OCI-LY7 (cell line): ENCODE data around the gene LY6G6F. TPM values are rescaled to one million over a fixed set of nuclear protein-coding genes. Genes with fewer than 3 reads are reported as not detected.

ENCODE experiments used
- BruUV-seq: library from RNA; stranded (reverse); fragments of 400-500 nt; replicated peaks from 2 replicates; lab custom pipeline; 2021; lab: Mats Ljungman, UMichigan
- CTCF ChIA-PET: fragments of 300-600 bp; sonication (Branson Sonifier 250); formaldehyde crosslinking; loops from one replicate; lab custom pipeline; 2022; ENCODE audit warnings: antibody characterized with exemption; ENCODE audit not compliant: unreplicated experiment; lab: Charles Lee
- POLR2A ChIA-PET: fragments of 300-600 bp; sonication (Branson Sonifier 250); formaldehyde crosslinking; loops from one replicate; lab custom pipeline; 2022; ENCODE audit warnings: antibody characterized with exemption; lab: Charles Lee
- DNase-seq: peaks from one replicate; pipeline ENCODE4 v3.0.0-alpha.2; 2015; ENCODE audit warnings: low spot score
- H2AFZ ChIP-seq: fragments of 200-600 bp; sonication (generic), shearing (Covaris generic); 2 replicates; pipeline ENCODE4 v1.6.1; 2014; ENCODE audit warnings: mild to moderate bottlenecking, antibody characterized with exemption, low read length, moderate library complexity
- H3K27ac ChIP-seq: fragments of 200-600 bp; sonication (generic); 2 replicates; pipeline ENCODE4 v1.5.1; 2014; ENCODE audit warnings: mixed run types, low read depth, mild to moderate bottlenecking, moderate library complexity, low read length, inconsistent platforms; ENCODE audit not compliant: poor library complexity, severe bottlenecking
- H3K36me3 ChIP-seq: fragments of 200-600 bp; sonication (generic); 2 replicates; pipeline ENCODE4 v1.6.1; 2014; ENCODE audit warnings: mild to moderate bottlenecking, antibody characterized with exemption, low read length, moderate library complexity, mixed read lengths; ENCODE audit not compliant: insufficient read depth
- H3K4me1 ChIP-seq: fragments of 200-600 bp; sonication (generic); 2 replicates; pipeline ENCODE4 v1.5.1; 2014; ENCODE audit warnings: mild to moderate bottlenecking, low read length; ENCODE audit not compliant: insufficient read depth, poor library complexity, severe bottlenecking
- H3K4me2 ChIP-seq: fragments of 200-600 bp; sonication (generic); 2 replicates; pipeline ENCODE4 v1.6.1; 2014; ENCODE audit warnings: mild to moderate bottlenecking, low read length
- H3K4me3 ChIP-seq: fragments of 200-600 bp; sonication (generic); 2 replicates; pipeline ENCODE4 v1.5.1; 2014; ENCODE audit warnings: mild to moderate bottlenecking, low read depth, low read length; ENCODE audit not compliant: poor library complexity, severe bottlenecking
- H3K79me2 ChIP-seq: fragments of 200-600 bp; sonication (generic); 2 replicates; pipeline ENCODE4 v1.6.1; 2016; ENCODE audit warnings: low read depth, mild to moderate bottlenecking, low read length, moderate library complexity, mixed read lengths; ENCODE audit not compliant: insufficient read depth
- H3K9me2 ChIP-seq: fragments of 200-600 bp; sonication (generic); 2 replicates; pipeline ENCODE4 v1.6.1; 2016; ENCODE audit warnings: mild to moderate bottlenecking, low read length, mixed read lengths; ENCODE audit not compliant: insufficient read depth
- H3K9me3 ChIP-seq: fragments of 200-600 bp; sonication (generic); 2 replicates; pipeline ENCODE4 v1.6.1; 2014; ENCODE audit warnings: mild to moderate bottlenecking, mixed run types, low read length, mixed read lengths
- H4K20me1 ChIP-seq: fragments of 200-600 bp; sonication (generic); 2 replicates; pipeline ENCODE4 v1.6.1; 2014; ENCODE audit warnings: mild to moderate bottlenecking, antibody characterized with exemption, low read length, moderate library complexity, mixed read lengths; ENCODE audit not compliant: insufficient read depth
- CTCF ChIP-seq: fragments of 200-600 bp; sonication (generic); conservative IDR thresholded peaks from 2 replicates; pipeline ENCODE4 v1.5.1; 2014; ENCODE audit warnings: mild to moderate bottlenecking, antibody characterized with exemption, low read length, moderate library complexity, mixed read lengths
- EZH2phosphoT487 ChIP-seq: fragments of 200-600 bp; sonication (generic); IDR thresholded peaks from 2 replicates; pipeline ENCODE4 v1.6.1; 2018; ENCODE audit warnings: low read depth, borderline replicate concordance, mild to moderate bottlenecking, mixed run types, antibody characterized with exemption, low read length, moderate library complexity, mixed read lengths
- intact Hi-C: fragments of 100-400 bp; cut with micrococcal nuclease; formaldehyde crosslinking; loops from one replicate; pipeline ENCODE4 v1.10.0; 2022; ENCODE audit not compliant: unreplicated experiment
- total RNA-seq, 2 experiments: library from RNA; depleted of rRNA in 1 of 2; stranded (reverse); fragments of >200 nt in 1 of 2; shearing (Covaris generic) in 1 of 2; gene quantifications; 2 replicates each; pipeline ENCODE4 v1.2.3, GENCODE V29; 2014 to 2022

The LY6G6F gene
- total RNA-seq, 2 experiments from 2014 or later = not detected

GRCh38 chr6:31721351-31722020 is 14.8 kb downstream of the LY6G6F start, which contains the start of gene LY6G6C:
TSS of gene LY6G6C (minus strand) at chr6:31721746. CDS start at chr6:31721679, 67 bp downstream.
- Histone ChIP-seq H4K20me1 (no peaks in the 10 kb centered on the region), H3K27ac (no peak within 1 kb of the TSS), H3K9me2 (no peaks in the 10 kb centered on the region), H3K4me1 (peaks cover under 1% of the 10 kb centered on the region), H3K4me2 (no peak within 1 kb of the TSS), H3K4me3 (no peak within 1 kb of the TSS), H3K36me3 (peaks cover 7% of the 10 kb centered on the region; the same call in 1 of the 2 replicates), H2AFZ (no peak within 1 kb of the TSS), H3K9me3 (no peaks in the 10 kb centered on the region), H3K79me2 (no peaks in the 10 kb centered on the region)
- BruUV-seq = no TSS peak
- CTCF ChIA-PET = no interaction called here
- TF ChIP-seq CTCF (no peak), EZH2phosphoT487 (no peak)
- intact Hi-C loops = no loop called here
- no peak for DNase-seq
- POLR2A ChIA-PET = no interaction called here

- Histone ChIP-seq H3K9me2 (no peaks in the 10 kb centered on the region), H3K9me3 (no peaks in the 10 kb centered on the region), H3K4me1 (peaks cover 8% of the 10 kb centered on the region), H3K4me3 (no peak overlapping the region), H3K79me2 (no peaks in the 10 kb centered on the region), H3K4me2 (no peak overlapping the region), H2AFZ (no peak overlapping the region), H3K27ac (no peak overlapping the region), H3K36me3 (peaks cover 14% of the 10 kb centered on the region; the same call in 1 of the 2 replicates), H4K20me1 (no peaks in the 10 kb centered on the region)
- intact Hi-C loops = no loop called here
- TF ChIP-seq CTCF = no peak
- TF ChIP-seq EZH2phosphoT487 = no peak
- ChIA-PET POLR2A (interaction anchor here (0.6 kb wide), 1 partner anchor 964 kb away, joined by 4 read pairs; no protein-coding TSS in a partner anchor), CTCF (no interaction called here)
- no TSS peak for BruUV-seq
- DNase-seq = no peak
Measured at GRCh38 chr6:31722173-31722572, 15.5 kb downstream of the LY6G6F start.
